Activated CD4-positive, CD25-positive, alpha-beta regulatory T cell (primary cell): ENCODE measurements around the gene AGPAT1.

Experiments used
- DNase-seq, 4 experiments: peaks; one replicate each; lab custom pipeline; 2025; lab: John Stamatoyannopoulos, UW

Gene AGPAT1

DNA sequence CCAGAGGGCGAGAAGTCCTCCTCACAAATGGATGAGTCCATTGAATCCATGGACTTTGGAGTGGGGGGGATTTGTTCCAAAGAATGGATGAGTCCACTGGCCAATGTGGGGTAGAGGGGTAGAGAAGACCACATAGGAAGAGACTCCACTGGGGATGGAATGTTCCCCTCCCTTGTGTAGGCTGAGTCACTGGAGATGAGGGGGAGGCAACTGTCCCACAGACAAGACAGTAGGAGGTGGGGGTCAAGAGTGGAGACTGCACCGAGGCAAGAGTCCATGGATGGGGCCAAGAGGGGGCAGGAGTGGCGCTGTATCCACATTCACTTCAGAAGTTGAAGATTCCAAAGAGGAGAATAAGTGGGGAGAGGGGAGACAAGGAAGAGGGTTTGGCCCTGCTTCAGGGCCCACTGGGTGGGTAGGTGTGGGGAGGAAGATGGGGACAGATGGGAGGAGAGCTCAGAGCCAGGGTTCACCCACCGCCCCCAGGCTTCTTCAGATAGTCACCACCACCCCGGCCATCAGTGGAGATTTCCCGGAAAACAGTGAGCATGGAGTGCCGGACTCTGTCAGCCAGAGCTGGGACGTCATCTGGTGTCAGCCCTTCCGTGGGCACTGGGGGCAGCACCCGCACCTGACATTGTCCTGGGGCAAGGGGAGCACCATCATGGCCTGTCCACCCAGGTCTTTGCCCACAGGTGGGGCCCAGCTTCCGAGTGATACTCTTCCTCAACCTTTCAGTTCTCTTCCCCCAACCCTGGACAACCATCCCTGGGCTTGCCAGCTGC, 6.9 kb downstream of the AGPAT1 start:
- DNase-seq = no peak

- DNase-seq = no peak
These were observed 7.5 kb downstream of the AGPAT1 start for GRCh38 chr6:32168350-32168749.

GRCh38 chr6:32167761-32168262, 8.1 kb downstream of the AGPAT1 start:
- DNase-seq = no peak

DNA sequence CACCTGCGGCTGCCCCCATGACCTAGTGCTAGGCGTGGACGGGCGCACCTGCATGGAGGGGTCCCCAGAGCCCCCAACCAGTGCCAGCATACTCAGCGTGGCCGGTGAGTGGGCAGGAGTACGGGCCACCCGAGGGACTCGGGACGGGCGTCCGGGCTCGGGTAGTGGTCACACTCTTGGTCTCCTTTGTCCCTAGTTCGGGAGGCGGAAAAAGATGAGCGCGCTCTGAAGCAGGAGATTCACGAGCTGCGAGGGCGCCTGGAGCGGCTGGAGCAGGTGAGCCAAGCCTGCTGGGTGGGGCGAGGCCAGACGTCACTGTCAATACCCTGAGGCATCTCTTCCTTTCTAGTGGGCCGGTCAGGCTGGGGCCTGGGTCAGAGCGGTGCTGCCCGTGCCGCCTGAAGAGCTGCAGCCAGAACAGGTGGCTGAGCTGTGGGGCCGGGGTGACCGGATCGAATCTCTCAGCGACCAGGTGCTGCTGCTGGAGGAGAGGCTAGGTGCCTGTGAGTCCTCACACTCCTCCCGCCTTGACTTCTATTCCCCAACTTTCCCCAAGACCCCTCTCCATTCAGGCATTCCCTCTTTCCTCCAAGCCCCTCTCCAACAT, 8.6 kb downstream of the AGPAT1 start:
- DNase-seq = no peak

DNA sequence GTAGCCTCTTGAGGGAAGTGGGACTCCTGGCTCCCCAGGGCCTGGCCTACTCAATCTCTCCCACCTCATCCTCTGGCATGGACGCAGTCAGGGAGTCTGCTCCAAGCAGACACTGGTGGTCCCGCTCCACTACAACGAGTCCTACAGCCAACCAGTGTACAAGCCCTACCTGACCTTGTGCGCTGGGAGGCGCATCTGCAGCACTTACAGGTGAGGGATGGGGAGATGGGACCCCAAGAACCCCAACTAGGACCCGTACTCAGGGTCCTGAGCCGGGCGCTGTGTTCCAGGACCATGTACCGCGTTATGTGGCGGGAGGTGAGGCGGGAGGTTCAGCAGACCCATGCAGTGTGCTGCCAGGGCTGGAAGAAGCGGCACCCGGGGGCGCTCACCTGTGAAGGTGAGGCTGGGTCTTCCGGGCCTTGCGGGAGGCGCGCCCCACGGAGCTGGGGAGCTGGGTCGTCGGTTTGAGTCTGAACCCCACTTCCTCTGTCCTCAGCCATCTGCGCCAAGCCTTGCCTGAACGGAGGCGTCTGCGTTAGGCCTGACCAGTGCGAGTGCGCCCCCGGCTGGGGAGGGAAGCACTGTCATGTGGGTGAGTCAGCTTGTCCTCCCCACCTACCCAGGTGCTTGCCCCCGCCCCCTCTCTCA, 9.3 kb downstream of the AGPAT1 start:
- no peak for DNase-seq

DNA sequence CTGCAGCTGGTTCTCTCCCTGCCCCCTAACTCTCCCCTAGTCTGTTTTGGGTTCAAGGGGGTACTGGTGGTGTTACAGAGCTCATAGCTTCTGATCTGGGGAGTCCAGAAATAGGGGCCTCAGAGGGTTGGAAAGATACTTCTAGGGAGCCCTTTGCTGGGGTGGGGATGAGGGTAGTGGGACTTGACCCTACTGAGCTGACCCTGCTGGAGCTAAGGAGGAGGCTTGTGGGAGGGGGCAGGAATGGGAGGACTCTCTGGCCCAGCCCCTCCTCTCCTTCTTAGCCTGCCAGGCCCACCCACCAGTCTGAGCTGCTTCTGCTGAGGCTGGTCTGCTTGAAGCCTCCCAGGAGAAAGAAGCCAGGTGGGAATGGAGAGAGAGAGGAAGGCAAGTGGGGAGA, 11.6 kb downstream of the AGPAT1 start, which contains the start of gene EGFL8:
Gene EGFL8 (plus strand): TSS at position 301 of the 400 bp plus-strand sequence. CDS start 1,571 bp downstream, outside the sequence.
- no peak for DNase-seq

DNA sequence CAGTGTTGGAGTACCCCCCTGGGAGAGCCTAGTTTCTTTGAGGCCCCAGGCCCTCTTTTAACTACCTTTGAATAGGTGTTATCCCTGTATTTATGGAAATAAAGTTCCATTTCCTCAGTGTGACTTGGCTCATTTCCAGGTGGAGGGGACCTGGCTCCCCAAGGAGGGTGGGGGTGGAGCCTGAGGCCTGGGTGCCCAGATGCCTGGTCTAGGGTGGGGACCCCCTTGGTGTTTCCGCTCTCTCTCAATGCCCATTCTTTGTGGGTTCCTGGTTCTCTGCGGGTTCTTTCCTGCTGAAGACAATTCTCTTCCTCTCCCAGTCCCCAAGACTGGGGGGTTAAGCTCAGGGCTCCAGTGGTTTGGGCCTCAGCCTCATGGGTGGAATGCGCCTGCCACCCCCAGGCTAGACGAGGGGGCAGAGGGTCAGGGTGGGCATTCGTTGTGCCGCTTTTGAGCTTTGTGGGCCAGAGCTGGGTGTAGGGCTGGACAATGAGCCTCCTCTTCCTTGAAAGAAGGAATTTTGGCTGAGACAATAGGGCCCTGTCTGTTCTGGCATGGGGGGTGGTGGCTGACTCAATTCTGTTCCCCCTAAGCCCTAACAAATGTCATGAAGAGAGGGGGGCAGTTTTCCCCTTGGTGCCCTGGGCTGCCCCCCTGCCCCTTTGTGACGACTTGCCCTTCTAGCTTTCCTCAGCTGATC, 12.2 kb downstream of the AGPAT1 start:
- DNase-seq = no peak

GRCh38 chr6:32158052-32158451, 17.8 kb downstream of the AGPAT1 start:
- no peak for DNase-seq

GRCh38 chr6:32156891-32157290, 19.0 kb downstream of the AGPAT1 start:
- no peak for DNase-seq

- DNase-seq = peak; percentile 13 to 38 (median 22)
These were observed 21.2 kb downstream of the AGPAT1 start for GRCh38 chr6:32154514-32155161.

GRCh38 chr6:32153564-32154513, 22.0 kb downstream of the AGPAT1 start, which contains the start of gene PPT2:
PPT2 (plus strand) TSS chr6:32154141; CDS start chr6:32154595, 454 bp downstream.
- DNase-seq = peak; percentile 27 to 56 (median 36)

- DNase-seq = no peak
These were observed 22.9 kb downstream of the AGPAT1 start for GRCh38 chr6:32152769-32153563.

- DNase-seq = no peak
These were observed 23.8 kb downstream of the AGPAT1 start, which contains the start of gene PRRT1 for GRCh38 chr6:32151863-32152768. PRRT1 (minus strand) TSS chr6:32151939; CDS start chr6:32151827, 112 bp downstream.

GRCh38 chr6:32151181-32151862, 24.6 kb downstream of the AGPAT1 start:
- DNase-seq = no peak

GRCh38 chr6:32149932-32150870, 25.7 kb downstream of the AGPAT1 start:
- no peak for DNase-seq

DNA sequence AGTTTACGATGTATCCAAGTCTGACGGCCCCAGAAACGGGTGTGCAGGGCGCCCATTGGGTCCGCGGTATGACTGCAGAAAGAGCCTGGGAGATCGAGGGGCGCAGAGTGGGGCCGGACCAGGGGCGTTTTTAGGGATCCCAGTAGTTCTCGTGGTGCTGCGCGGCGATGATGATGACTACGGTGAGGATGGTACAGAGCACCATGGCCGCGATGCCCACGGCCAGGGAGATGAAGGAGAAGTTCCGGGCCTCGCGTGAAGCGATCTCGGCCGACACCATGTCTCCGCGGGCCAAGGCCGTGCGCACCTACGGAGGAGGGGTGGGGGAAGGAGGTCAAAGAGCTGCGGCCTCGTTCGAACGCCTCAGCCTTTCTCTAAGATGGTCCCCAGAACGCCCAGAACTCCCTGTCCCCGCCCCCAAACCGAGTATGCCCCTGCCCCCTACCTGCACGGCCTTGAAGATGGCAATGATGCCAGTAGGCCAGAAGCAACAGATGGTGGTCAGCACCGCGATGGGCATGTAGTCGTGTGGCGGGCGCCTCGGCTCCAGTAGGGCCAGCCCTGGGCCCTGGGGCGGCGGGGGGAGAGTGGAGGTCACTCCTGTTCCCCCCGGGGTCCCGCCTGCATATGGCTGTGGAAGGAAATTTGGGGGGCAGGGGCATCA, 26.7 kb downstream of the AGPAT1 start:
- no peak for DNase-seq
